GM12878 (cell line): ENCODE measurements around the gene PDGFC.

Experiments
- ATF3 ChIP-seq: IDR thresholded peaks from 2 replicates; pipeline ENCODE4 v1.6.1; 2011; ENCODE audit warnings: low read depth, mild to moderate bottlenecking, low read length, moderate library complexity, borderline replicate concordance; ENCODE audit errors: extremely low read depth
- CHD1 ChIP-seq: IDR thresholded peaks from 2 replicates; pipeline ENCODE4 v1.6.1; 2012; ENCODE audit warnings: low read depth, low read length, improper control_type of control experiment
- CTCF ChIP-seq, 3 experiments: IDR thresholded peaks in 2 of 3; conservative IDR thresholded peaks in 1 of 3; 2 replicates each; pipeline ENCODE4 v1.5.1; 2011; ENCODE audit warnings: low read depth in 3 of 3, low read length in 3 of 3, mild to moderate bottlenecking in 3 of 3, control low read depth in 2 of 3, moderate library complexity in 2 of 3, inconsistent platforms in 1 of 3, mixed read lengths in 1 of 3; ENCODE audit not compliant: control insufficient read depth in 2 of 3, insufficient read depth in 1 of 3; ENCODE audit errors: extremely low read depth in 1 of 3
- FOS ChIP-seq: IDR thresholded peaks from 3 replicates; pipeline ENCODE4 v1.6.1; 2011; ENCODE audit warnings: borderline replicate concordance; ENCODE audit not compliant: insufficient read length; ENCODE audit errors: extremely low read depth
- NR2C1 ChIP-seq: fragments of 450-650 bp; IDR thresholded peaks from 2 replicates; pipeline ENCODE4 v1.6.1; 2017; ENCODE audit warnings: antibody characterized with exemption, mild to moderate bottlenecking, moderate library complexity
- PAX8 ChIP-seq: fragments of 450-650 bp; IDR thresholded peaks from 2 replicates; pipeline ENCODE4 v1.6.1; 2017; ENCODE audit warnings: mild to moderate bottlenecking, moderate library complexity
- RFX5 ChIP-seq: IDR thresholded peaks from 2 replicates; pipeline ENCODE4 v1.6.1; 2011; ENCODE audit warnings: low read depth, low read length, improper control_type of control experiment
- SP1 ChIP-seq: IDR thresholded peaks from one replicate; pipeline ENCODE4 v1.6.1; 2011; ENCODE audit warnings: low read depth, low read length
- SREBF1 ChIP-seq: IDR thresholded peaks from 2 replicates; pipeline ENCODE4 v1.6.1; 2012; ENCODE audit warnings: mild to moderate bottlenecking, low read length
- YBX1 ChIP-seq: fragments of 450-650 bp; IDR thresholded peaks from 2 replicates; pipeline ENCODE4 v1.6.1; 2016; ENCODE audit warnings: antibody characterized with exemption

- TF ChIP-seq FOS (no peak), NR2C1 (no peak), PAX8 (no peak), ATF3 (no peak), CTCF (IDR thresholded peaks at IDR 0.05 in 2 of 3, conservative IDR thresholded peaks at IDR 0.05 in 1 of 3; ENCODE audit: control insufficient read depth in 2 of 3, extremely low read depth in 1 of 3, insufficient read depth in 1 of 3, low read depth in 3 of 3, low read length in 3 of 3) (no peak), YBX1 (no peak), RFX5 (no peak), SP1 (no peak), CHD1 (no peak), SREBF1 (no peak)
Measured at GRCh38 chr4:156923525-156923924, 48.1 kb downstream of the PDGFC start.
